ENCODE results near the gene DDAH2. TPM values are rescaled to one million over a fixed set of nuclear protein-coding genes. Genes with fewer than 3 reads are reported as not detected.

Gene DDAH2
- 121 TPM for total RNA-seq

GRCh38 chr6:31728767-31729514 is at the start of gene DDAH2:
Gene DDAH2 (minus strand): TSS chr6:31729299. CDS start chr6:31729161, 138 bp downstream.

DNA sequence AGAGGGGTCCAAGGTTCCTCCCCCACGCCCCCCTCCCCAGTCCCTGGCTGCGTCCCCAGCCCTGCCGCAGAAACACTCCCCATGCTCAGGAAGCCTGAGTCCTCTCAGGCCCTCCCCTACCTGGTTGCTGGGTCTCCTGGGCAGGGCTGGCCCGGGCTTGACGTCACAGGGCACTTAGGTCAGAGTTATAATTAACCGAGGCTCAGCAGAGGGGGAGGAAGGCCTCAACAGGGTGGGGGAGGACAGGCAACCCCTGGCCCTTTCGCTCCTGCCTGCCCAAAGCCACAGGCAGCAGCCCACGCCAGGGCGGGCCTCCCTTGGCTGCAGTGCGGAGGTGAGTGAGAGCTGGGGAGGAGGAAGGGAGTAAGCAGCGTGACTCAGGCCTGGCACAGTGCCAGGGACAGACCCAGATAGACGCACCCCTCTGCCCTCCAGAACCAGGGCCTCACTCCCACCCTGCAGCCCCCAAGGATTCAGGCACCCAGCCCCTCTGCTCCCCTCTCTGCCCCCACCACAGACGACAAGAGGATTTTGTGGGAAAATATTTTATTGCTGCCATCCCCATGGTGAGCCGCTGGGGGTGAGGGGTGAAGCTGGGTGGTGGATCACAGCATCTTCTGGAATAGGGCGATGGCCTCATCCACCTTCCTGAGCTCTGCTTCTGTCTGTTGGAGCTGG is 48.0 kb upstream of the DDAH2 start, which contains the start of gene VWA7:
Gene VWA7, minus strand, starts transcription at position 340 of the 678 bp plus-strand sequence. CDS start 549 bp downstream, outside the sequence.

GRCh38 chr6:31762356-31762755 is 33.3 kb upstream of the DDAH2 start, which contains the start of gene SAPCD1:
Gene SAPCD1 (plus strand): TSS chr6:31762656. CDS start chr6:31763055, 399 bp downstream.

GRCh38 chr6:31739639-31740396 is 10.7 kb upstream of the DDAH2 start, which contains the start of gene MSH5:
Gene MSH5 (plus strand): TSS chr6:31740005. CDS start chr6:31740467, 462 bp downstream.

GRCh38 chr6:31736021-31736767 is 7.1 kb upstream of the DDAH2 start, which contains the start of gene CLIC1:
Gene CLIC1 (minus strand): TSS chr6:31736530. CDS start chr6:31736300, 230 bp downstream.

DNA sequence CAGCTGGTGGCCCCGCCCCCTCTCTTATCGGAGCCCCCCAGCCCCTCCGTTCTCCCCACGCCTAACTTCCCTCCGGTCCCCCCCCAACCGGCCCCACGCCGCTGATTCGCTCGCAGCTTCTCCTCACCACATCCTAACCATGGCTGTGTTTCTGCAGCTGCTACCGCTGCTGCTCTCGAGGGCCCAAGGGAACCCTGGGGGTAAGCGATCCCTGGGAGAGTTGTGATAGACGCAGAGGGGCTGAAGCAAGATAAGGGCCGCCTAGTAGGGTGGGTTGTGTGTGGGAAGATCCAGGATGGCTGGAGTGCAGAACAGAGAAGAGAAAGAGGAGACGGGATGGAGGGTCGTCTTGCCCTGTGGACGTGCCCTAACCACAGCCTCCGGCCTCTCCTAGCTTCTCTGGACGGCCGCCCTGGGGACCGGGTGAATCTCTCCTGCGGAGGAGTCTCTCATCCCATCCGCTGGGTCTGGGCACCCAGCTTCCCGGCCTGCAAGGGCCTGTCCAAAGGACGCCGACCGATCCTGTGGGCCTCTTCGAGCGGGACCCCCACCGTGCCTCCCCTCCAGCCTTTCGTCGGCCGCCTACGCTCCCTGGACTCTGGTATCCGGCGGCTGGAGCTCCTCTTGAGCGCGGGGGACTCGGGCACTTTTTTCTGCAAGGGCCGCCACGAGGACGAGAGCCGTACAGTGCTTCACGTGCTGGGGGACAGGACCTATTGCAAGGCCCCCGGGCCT is 5.7 kb downstream of the DDAH2 start, which contains the start of gene MPIG6B:
Gene MPIG6B, plus strand, starts transcription at position 129 of the 735 bp plus-strand sequence. Its CDS starts 11 bp downstream, at position 140.

DNA sequence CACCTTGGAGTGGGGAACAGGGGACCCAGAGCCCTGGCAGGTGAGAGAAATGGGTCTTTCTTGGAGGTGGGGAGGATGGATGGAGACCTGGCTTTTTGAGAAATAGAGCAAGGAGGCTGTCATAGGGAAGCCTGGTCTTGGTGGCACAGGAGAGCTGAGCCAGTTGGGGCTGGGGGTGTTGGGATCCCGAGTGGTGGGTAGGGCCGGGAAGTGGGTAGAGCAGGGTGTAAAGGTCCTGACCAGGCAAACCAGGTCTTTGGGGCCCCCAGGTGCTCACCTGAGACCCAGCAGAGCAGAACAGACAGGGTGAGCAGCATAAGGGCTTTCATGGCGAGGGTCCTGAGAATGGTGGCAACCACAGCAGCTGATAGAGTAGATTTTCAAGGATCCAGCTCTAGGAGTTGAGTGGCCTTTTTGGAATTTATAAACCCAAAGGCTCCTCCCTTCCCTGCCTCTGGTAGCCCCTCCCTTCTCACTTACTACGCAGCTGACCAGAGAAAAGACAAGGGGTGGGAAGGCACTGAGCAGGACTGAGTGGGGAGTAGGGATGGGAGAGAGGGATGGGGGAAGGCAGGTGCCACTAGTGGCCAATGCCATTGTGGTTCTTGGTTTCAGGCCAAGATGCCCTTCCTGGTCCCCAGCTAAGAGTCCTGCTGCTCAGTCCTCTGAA is 7.6 kb downstream of the DDAH2 start, which contains the start of gene LY6G6C:
Gene LY6G6C, minus strand, starts transcription at position 396 of the 670 bp plus-strand sequence. Its CDS starts 67 bp downstream, at position 329.

DNA sequence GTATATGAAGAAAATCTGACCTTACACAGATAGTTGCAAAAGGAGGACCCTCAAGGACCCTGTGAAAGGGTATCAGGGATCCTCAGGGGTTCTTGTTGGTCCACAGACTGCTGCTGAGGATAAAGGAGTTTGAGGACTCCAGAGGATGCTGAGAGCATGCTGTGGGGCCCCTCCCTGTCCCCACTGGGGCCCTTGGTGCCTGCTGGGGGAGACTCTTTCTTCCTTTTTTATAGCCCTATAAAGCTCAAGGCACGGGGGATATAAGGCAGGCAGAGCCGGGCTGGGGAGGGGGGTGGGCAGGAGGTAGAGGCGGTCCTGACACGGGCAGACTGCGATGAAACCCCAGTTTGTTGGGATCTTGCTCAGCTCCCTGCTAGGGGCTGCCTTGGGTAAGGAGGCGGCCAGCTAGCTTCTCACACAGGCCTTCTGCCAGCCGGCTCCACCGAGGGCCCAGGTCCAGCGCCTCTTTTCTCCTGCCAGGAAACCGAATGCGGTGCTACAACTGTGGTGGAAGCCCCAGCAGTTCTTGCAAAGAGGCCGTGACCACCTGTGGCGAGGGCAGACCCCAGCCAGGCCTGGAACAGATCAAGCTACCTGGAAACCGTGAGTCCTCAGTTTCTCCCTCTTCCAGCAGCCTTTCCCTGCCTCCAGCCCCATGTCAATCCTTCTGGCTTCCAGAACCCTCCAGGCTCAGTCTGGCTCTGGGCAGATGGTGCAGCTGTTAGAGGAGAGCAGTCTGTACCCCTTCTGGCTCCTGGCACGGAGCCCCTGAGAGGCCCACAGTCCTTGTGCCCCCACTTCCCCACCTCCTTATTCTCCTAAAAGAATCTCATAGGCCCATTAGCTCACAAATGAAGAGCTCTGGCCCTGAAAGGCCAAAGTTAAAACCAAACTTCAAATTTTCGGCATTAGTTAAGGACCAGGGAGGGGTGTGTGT is 13.8 kb downstream of the DDAH2 start, which contains the start of gene LY6G6D:
Gene LY6G6D, plus strand, starts transcription at position 327 of the 937 bp plus-strand sequence. Its CDS starts 8 bp downstream, at position 335.

GRCh38 chr6:31706599-31706998 is 22.5 kb downstream of the DDAH2 start, which contains the start of gene LY6G6F:
Gene LY6G6F (plus strand): TSS chr6:31706866. CDS start chr6:31706907, 41 bp downstream.

GRCh38 chr6:31702819-31703716 is 26.0 kb downstream of the DDAH2 start, which contains the start of gene ABHD16A:
Gene ABHD16A (minus strand): TSS chr6:31703324. CDS start chr6:31703281, 43 bp downstream.

DNA sequence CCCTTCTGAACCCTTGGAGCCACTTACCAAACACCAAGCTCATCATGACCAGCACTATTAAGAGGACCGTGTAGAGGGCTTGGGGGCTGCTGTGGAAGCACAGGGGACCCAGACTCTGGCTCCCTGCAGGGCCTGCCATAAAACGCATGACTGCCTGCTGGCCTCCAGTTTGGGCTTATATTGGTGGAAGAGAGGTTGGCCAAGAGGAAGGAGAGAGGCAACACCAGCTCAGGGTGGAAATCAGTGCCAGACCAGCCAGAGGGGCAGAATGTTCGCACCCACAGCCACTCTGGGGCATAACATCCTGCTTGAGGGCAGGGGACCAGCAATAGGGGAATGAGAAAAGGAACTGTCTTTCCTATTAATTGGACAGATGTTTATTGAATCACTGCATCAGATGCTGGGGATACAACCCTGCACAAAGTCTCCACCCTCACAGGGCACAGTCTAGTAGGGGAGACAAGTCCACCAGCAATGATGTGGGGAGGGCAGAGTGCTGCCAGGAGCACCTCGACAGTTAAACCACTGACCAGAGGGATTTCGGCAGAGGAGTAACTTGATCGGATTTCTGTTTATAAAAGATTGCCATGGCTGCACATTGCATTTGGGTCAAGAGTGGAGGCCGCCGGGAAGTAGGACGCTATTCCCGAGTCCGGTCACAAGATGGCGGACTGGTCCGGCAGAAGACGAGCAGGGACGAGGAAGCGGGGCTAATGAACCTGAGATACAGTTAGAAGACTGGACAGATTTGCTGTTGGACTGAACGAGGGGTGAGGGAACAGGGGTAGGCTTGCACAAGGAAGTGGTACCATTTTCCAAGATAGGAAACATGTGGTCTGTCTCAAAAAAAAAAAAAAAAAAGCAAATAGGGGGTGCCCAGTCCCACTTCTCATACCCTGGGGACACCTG is 48.6 kb downstream of the DDAH2 start, which contains the start of gene LY6G5C:
Gene LY6G5C, minus strand, starts transcription at position 842 of the 909 bp plus-strand sequence. Its CDS starts 694 bp downstream, at position 148.

Small RNA genes within 50 kb of the gene (small RNA-seq; reads per million reads assigned to genes)
- gene LY6G6D (ENCODE audit: low replicate concordance) (not detected), gene MIR4646 (ENCODE audit: low replicate concordance) (not detected), gene MSH5-SAPCD1 (ENCODE audit: low replicate concordance) (not detected), gene RF00019 (ENCODE audit: low replicate concordance) (not detected), gene RNU6-850P (ENCODE audit: low replicate concordance) (not detected), gene SAPCD1 (ENCODE audit: low replicate concordance) (not detected)

Other genes starting within 250 kb of the DDAH2 start
- gene MICB, start 231.2 kb downstream of the DDAH2 start, total RNA-seq: 3.6 TPM
- 9.8 TPM for gene MCCD1, start 200.3 kb downstream of the DDAH2 start, total RNA-seq
- gene DDX39B, start 187.3 kb downstream of the DDAH2 start, total RNA-seq: 530 TPM
- 2.2 TPM for gene ATP6V1G2, start 182.7 kb downstream of the DDAH2 start, total RNA-seq
- 26.4 TPM for gene NFKBIL1, start 181.7 kb downstream of the DDAH2 start, total RNA-seq
- not detected for gene LTA, start 157.0 kb downstream of the DDAH2 start, total RNA-seq
- gene TNF, start 153.7 kb downstream of the DDAH2 start, total RNA-seq: 0.35 TPM
- 3.1 TPM for gene LTB, start 146.9 kb downstream of the DDAH2 start, total RNA-seq
- 12.3 TPM for gene LST1, start 143.0 kb downstream of the DDAH2 start, total RNA-seq
- 0.35 TPM for gene NCR3, start 136.3 kb downstream of the DDAH2 start, total RNA-seq
- 18.7 TPM for gene AIF1, start 114.1 kb downstream of the DDAH2 start, total RNA-seq
- 111 TPM for gene PRRC2A, start 108.6 kb downstream of the DDAH2 start, total RNA-seq
- gene BAG6, start 76.6 kb downstream of the DDAH2 start, total RNA-seq: 208 TPM
- 24.0 TPM for gene APOM, start 73.4 kb downstream of the DDAH2 start, total RNA-seq
- gene C6orf47, start 68.5 kb downstream of the DDAH2 start, total RNA-seq: 18.3 TPM
- gene GPANK1, start 64.3 kb downstream of the DDAH2 start, total RNA-seq: 16.5 TPM
- gene CSNK2B, start 63.2 kb downstream of the DDAH2 start, total RNA-seq: 99.5 TPM
- 3.3 TPM for gene LY6G5B, start 59.3 kb downstream of the DDAH2 start, total RNA-seq
- gene LY6G5C, start 48.2 kb downstream of the DDAH2 start, total RNA-seq: 1.1 TPM
- 56.0 TPM for gene ABHD16A, start 26.0 kb downstream of the DDAH2 start, total RNA-seq
- not detected for gene LY6G6F, start 22.4 kb downstream of the DDAH2 start, total RNA-seq
- not detected for gene LY6G6D, start 14.0 kb downstream of the DDAH2 start, total RNA-seq
- not detected for gene LY6G6C, start 7.6 kb downstream of the DDAH2 start, total RNA-seq
- gene MPIG6B, start 5.9 kb downstream of the DDAH2 start, total RNA-seq: 4.7 TPM
- 227 TPM for gene CLIC1, start 7.2 kb upstream of the DDAH2 start, total RNA-seq
- gene MSH5, start 10.7 kb upstream of the DDAH2 start, total RNA-seq: 18.9 TPM
- gene SAPCD1, start 33.4 kb upstream of the DDAH2 start, total RNA-seq: 4.3 TPM
- 8.6 TPM for gene VWA7, start 48.0 kb upstream of the DDAH2 start, total RNA-seq
- 38.8 TPM for gene VARS1, start 66.5 kb upstream of the DDAH2 start, total RNA-seq
- 33.5 TPM for gene LSM2, start 77.7 kb upstream of the DDAH2 start, total RNA-seq
- gene HSPA1L, start 86.0 kb upstream of the DDAH2 start, total RNA-seq: 2.9 TPM
- gene HSPA1A, start 86.2 kb upstream of the DDAH2 start, total RNA-seq: 1,222 TPM
- gene HSPA1B, start 98.4 kb upstream of the DDAH2 start, total RNA-seq: 1,232 TPM
- 46.4 TPM for gene NEU1, start 133.5 kb upstream of the DDAH2 start, total RNA-seq
- 28.4 TPM for gene SLC44A4, start 149.7 kb upstream of the DDAH2 start, total RNA-seq
- gene EHMT2, start 168.4 kb upstream of the DDAH2 start, total RNA-seq: 71.4 TPM
- 14.4 TPM for gene ZBTB12, start 172.8 kb upstream of the DDAH2 start, total RNA-seq
- 7.1 TPM for gene C2, start 198.4 kb upstream of the DDAH2 start, total RNA-seq
- 9.9 TPM for gene CFB, start 216.8 kb upstream of the DDAH2 start, total RNA-seq
- 50.0 TPM for gene NELFE, start 229.7 kb upstream of the DDAH2 start, total RNA-seq
- gene SKIC2, start 229.9 kb upstream of the DDAH2 start, total RNA-seq: 53.5 TPM
- gene DXO, start 242.8 kb upstream of the DDAH2 start, total RNA-seq: 20.1 TPM